GM12891 (cell line): ENCODE measurements around the gene WDR26.

Source experiments
- POLR2A ChIP-seq: IDR thresholded peaks from 2 replicates; pipeline ENCODE4 v1.6.1; 2011; ENCODE audit warnings: low read depth, low read length, control low read depth
- POLR2AphosphoS5 ChIP-seq: IDR thresholded peaks from 2 replicates; pipeline ENCODE4 v1.6.1; 2011; ENCODE audit warnings: low read depth, low read length, control low read depth
- POU2F2 ChIP-seq: IDR thresholded peaks from 2 replicates; pipeline ENCODE4 v1.6.1; 2011; ENCODE audit warnings: low read depth, mild to moderate bottlenecking, control low read depth, low read length, moderate library complexity
- SPI1 ChIP-seq: IDR thresholded peaks from 2 replicates; pipeline ENCODE4 v1.6.1; 2011; ENCODE audit warnings: low read depth, low read length, control low read depth
- TAF1 ChIP-seq: IDR thresholded peaks from 2 replicates; pipeline ENCODE4 v1.6.1; 2011; ENCODE audit warnings: low read depth, low read length, control low read depth

- TF ChIP-seq POLR2AphosphoS5 (no peak), POLR2A (no peak), SPI1 (no peak), TAF1 (no peak), POU2F2 (no peak)
These were observed 23.7 kb upstream of the WDR26 start for GRCh38 chr1:224458296-224458695.
